Nephron progenitor cell (in vitro differentiated cells): Measurements from ENCODE around the gene CDKN1B.

Experiments used
- DNase-seq: peaks from one replicate; pipeline ENCODE4 v3.0.0; 2021
- H3K27ac Mint-ChIP-seq: 2 replicates; pipeline ENCODE4 v1.8.0; 2021; ENCODE audit warnings: mild to moderate bottlenecking, moderate library complexity, mixed read lengths
- H3K27me3 Mint-ChIP-seq: 2 replicates; pipeline ENCODE4 v1.8.0; 2021; ENCODE audit warnings: mild to moderate bottlenecking, low read depth, mixed read lengths; ENCODE audit not compliant: poor library complexity
- H3K36me3 Mint-ChIP-seq: 2 replicates; pipeline ENCODE4 v1.8.0; 2021; ENCODE audit warnings: low read depth, mixed read lengths
- H3K4me1 Mint-ChIP-seq: 2 replicates; pipeline ENCODE4 v1.8.0; 2021; ENCODE audit warnings: mixed read lengths
- H3K4me3 Mint-ChIP-seq: 2 replicates; pipeline ENCODE4 v1.8.0; 2021; ENCODE audit warnings: mild to moderate bottlenecking, moderate library complexity, mixed read lengths
- H3K9me3 Mint-ChIP-seq: 2 replicates; pipeline ENCODE4 v1.8.0; 2021; ENCODE audit warnings: mild to moderate bottlenecking, moderate library complexity, mixed read lengths
- CTCF ChIP-seq: fragments of 200-600 bp; sonication (generic); IDR thresholded peaks from 2 replicates; pipeline ENCODE4 v1.5.0; 2021; ENCODE audit warnings: antibody characterized with exemption

The CDKN1B gene

GRCh38 chr12:12745576-12746211 is 28.5 kb downstream of the CDKN1B start:
- Mint-ChIP-seq H3K9me3 (no peaks in the 10 kb centered on the region), H3K4me1 (peaks cover 58% of the 10 kb centered on the region), H3K27ac (peak overlapping the region; percentile 88), H3K4me3 (peak overlapping the region; percentile 7), H3K36me3 (peaks cover 8% of the 10 kb centered on the region), H3K27me3 (peaks cover 6% of the 10 kb centered on the region)
- no peak for TF ChIP-seq CTCF
- no peak for DNase-seq

GRCh38 chr12:12747278-12747677 is 30.1 kb downstream of the CDKN1B start:
- DNase-seq, result no peak
- no peak for TF ChIP-seq CTCF
- no peaks in the 10 kb centered on the region for H3K9me3 Mint-ChIP-seq

GRCh38 chr12:12748044-12748443 is 30.9 kb downstream of the CDKN1B start:
- no peak for DNase-seq
- Mint-ChIP-seq H3K9me3 (no peaks in the 10 kb centered on the region), H3K36me3 (peaks cover 12% of the 10 kb centered on the region), H3K27me3 (peaks cover 3% of the 10 kb centered on the region), H3K4me3 (no peak overlapping the region), H3K27ac (peak overlapping the region; percentile 38), H3K4me1 (peaks cover 49% of the 10 kb centered on the region)
- TF ChIP-seq CTCF, result no peak

More at GRCh38 chr12:12747278-12747677, 30.1 kb downstream of the CDKN1B start:
- Mint-ChIP-seq H3K36me3 (peaks cover 13% of the 10 kb centered on the region), H3K27ac (no peak overlapping the region), H3K4me1 (peaks cover 49% of the 10 kb centered on the region), H3K4me3 (no peak overlapping the region), H3K27me3 (peaks cover 6% of the 10 kb centered on the region)

- DNase-seq, result no peak
- Mint-ChIP-seq H3K4me1 (peaks cover 45% of the 10 kb centered on the region), H3K27me3 (no peaks in the 10 kb centered on the region), H3K9me3 (no peaks in the 10 kb centered on the region), H3K36me3 (peaks cover 5% of the 10 kb centered on the region), H3K4me3 (no peak overlapping the region), H3K27ac (no peak overlapping the region)
- no peak for TF ChIP-seq CTCF
Measured at GRCh38 chr12:12749433-12749832, 32.3 kb downstream of the CDKN1B start.

GRCh38 chr12:12755923-12756322 is 38.8 kb downstream of the CDKN1B start:
- peaks cover 3% of the 10 kb centered on the region for H3K36me3 Mint-ChIP-seq
- H3K27me3 Mint-ChIP-seq, result no peaks in the 10 kb centered on the region
- no peaks in the 10 kb centered on the region for H3K4me1 Mint-ChIP-seq

More at GRCh38 chr12:12755923-12756322, 38.8 kb downstream of the CDKN1B start:
- DNase-seq, result no peak
- no peak overlapping the region for H3K4me3 Mint-ChIP-seq
- TF ChIP-seq CTCF, result no peak
- H3K27ac Mint-ChIP-seq, result no peak overlapping the region
- no peaks in the 10 kb centered on the region for H3K9me3 Mint-ChIP-seq
